HG03025 (cell line): ENCODE results near the gene EXD2.
"Not testable (repeated sequence)": the region's sequence is repeated elsewhere in the genome, so short reads cannot be mapped to it uniquely, and the experiment has no call there.

Source experiments
- ATAC-seq: cut with Tn5 transposase; IDR thresholded peaks from one replicate; pipeline ENCODE4 v1.9.1; 2021; ENCODE audit warnings: mild to moderate bottlenecking, moderate library complexity; ENCODE audit not compliant: unreplicated experiment, low FRiP score

Gene EXD2

DNA sequence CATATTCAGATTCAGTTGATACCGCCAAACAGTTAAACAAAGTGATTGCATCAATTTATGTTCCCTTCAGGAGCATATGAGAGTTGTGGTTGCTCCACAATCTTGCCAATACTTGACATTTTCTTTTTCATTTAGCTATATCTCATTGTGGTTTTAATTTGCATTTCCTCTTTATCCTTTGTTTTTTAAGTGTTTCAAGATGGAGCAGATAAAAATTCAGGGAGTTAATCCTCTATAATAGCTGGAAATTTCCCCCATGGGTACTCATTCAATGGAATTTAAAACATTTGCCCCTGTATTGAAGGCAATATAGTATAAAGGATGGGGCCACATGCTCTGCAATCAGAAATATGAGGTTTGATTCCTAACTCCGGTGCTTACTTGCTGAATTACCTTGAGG lies 1.1 kb upstream of the EXD2 start:
- ATAC-seq = no peak

DNA sequence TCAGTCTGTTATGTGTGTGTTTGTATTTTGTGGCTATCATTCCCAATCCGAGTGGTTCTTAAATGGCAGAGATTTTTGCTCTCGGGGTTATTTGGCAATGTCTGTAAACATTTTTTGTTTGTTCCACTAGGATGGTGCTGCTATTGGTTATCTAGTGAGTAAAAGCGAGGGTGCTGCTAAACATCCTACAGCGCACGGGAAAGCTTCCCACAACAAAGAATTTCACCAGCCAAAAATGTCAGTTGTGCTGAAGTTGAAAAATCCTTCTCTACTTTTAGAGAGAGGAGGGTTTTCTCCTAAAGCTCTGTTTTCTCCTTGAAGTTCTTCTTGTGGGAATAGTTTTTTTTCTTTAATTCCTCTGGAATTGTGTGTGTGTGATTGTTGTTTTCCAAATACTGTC lies 2.4 kb downstream of the EXD2 start:
- ATAC-seq = no peak

DNA sequence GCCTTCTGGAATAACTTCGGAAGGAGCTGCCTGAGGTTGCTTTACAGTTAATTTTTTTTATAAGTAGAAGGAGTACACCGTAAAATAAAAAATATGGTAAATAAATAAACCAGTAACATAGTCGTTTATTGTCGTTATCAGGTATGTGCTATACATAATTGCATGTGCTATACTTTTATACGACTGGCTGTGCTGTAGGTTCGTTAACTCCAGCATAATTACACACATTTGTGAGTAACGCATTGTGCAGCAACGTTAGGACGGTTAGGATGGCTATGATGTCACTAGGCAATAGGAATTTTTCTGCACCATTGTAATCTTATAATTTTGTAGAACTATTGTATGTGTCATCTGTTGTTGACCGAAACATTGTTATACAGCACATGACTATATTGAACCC lies 8.5 kb downstream of the EXD2 start:
- ATAC-seq = no peak

DNA sequence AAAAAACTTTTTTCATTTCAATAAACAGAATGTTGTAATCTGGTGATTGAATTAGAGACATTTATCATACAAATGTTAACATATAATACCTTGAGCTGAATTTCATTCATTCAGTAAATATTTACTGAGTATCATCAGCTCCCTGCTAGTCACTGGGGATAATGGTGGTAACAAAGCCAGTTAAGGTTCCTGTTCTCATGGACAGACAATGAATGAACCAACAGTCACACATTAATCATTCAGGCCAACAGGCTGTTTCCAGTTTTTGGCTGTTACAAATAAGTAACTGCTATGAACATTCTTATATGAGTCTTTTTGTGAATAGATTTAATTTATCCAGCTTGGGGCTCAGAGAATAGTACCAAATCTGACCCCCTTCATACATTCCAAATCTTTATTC lies 13.5 kb downstream of the EXD2 start:
- no peak for ATAC-seq

DNA sequence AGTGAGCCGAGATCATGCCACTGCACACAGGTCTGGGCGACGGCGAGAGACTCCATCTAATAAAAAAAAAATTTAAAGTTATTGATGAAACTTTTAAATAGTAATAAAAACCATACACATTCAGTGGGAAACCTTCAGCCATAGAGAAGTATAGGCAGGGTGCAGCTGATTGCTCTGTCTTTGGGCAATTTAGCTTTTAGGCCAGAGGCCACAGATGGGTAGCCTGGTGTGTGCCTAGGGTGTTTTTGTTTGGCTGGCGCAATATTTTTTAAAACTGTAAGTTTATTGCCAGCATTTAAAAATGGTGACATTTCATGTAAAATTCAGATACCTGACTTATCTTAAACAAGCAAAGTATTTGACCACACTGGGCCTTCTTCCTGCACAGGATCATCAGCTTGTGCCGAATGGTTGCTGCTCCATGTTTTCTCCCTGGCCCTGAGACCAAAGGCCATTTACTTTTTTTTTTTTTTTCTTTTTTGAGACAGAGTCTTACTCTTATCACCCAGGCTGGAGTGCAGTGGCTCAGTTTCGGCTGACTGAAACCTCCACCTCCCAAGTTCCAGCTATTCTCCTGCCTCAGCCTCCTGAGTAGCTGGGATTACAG lies 16.2 kb downstream of the EXD2 start:
- no peak for ATAC-seq

DNA sequence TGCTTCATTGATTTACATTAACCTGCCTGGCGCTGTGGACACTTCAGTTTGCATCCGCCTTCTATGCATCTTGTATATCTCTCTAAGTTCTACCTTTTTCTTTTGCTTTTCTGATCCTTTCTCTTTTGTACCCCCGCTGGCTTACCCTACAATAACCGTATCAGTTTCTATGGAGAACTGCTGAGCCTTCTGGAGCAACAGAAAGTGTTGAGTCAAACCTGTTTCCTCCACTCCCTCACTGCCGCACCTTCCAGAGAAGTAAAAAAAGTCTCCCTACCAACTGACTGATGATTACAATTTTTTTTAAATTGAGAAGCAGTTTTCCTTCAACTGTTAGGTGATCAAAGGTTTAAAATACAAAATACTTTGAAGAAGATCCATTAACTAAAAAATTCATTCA lies 17.4 kb downstream of the EXD2 start:
- ATAC-seq = no peak

DNA sequence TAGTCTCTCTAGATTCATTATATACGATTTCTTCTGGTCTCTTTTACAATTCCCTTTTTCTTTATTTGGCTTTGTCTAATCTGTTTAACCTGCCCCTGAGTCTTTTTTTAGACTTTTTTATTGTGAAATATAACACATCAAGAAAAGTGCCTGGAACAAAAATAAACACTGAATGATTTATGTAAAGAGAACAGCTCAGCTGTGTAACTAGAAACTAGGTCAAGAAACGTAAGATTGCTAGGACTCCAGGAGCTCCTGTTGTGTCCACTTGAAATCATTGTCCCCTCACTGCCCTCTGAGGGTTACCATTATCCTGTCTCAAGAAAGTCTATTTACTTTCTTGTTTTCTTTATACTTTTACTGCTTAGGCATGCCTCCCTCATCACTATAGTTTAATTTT lies 23.1 kb downstream of the EXD2 start:
- no peak for ATAC-seq

DNA sequence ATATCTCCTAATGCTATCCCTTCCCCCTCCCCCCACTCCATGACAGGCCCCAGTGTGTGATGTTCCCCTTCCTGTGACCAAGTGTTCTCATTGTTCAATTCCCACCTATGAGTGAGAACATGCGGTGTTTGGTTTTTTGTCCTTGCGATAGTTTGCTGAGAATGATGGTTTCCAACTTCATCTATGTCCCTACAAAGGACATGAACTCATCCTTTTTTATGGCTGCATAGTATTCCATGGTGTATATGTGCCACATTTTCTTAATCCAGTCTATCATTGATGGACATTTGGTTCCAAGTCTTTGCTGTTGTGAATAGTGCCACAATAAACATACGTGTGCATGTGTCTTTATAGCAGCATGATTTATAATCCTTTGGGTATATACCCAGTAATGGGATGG lies 26.4 kb downstream of the EXD2 start:
- ATAC-seq = not testable (repeated sequence)

DNA sequence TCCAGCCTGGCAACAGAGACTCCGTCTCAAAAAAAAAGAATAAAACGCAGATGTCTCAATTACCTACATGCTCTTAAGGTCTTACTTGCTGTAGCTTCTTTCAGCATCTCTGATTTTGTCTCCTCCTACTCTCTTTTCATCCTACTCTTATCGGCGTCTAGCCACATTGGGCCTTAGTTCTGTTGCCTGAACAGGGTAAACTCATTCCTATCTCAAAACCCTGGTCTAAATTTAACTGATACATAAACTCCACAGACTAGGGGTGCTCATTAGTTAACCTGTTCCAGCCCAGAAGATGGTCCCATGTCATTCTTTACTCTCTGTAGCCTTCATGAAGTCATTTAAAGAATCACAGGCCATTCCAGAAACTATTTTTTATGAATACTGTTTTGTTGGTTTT lies 33.6 kb downstream of the EXD2 start:
- no peak for ATAC-seq

DNA sequence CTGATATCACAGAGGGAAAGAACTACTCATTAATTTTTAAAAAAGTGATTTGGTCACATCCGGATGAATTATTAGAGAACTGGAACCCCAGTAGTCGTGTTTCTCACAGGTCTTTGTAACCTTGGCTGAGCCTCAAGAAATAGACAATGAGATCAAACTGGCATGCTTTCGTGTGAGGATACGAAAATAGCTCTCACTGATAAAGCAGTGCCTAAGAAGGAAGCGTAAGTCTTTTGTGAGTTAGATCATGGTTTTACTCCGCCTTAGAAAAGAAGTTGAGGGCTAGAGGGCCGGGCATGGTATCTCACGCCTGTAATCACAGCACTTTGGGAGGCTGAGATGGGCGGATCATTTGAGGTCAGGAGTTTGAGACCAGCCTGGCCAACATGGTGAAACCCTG lies 34.9 kb downstream of the EXD2 start:
- no peak for ATAC-seq

DNA sequence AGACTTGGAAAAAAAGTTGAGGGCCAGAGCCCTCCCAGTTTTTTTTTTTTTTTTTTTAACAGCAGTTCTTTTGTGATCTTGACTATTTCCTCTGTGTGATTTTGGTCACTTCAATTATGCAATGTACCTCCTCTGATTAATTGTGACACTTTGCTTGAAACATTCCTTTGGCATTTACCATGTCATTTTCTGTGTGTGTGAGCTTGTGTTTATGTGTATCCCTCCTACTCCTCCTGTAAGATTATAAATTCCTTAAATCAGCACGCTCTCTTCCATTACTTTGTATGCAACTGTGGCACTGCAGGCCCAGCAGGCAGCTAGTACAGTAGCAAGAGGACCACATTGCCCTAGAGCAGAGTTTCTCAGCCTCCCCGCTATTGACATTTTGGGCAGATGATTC lies 35.4 kb downstream of the EXD2 start:
- ATAC-seq = no peak

DNA sequence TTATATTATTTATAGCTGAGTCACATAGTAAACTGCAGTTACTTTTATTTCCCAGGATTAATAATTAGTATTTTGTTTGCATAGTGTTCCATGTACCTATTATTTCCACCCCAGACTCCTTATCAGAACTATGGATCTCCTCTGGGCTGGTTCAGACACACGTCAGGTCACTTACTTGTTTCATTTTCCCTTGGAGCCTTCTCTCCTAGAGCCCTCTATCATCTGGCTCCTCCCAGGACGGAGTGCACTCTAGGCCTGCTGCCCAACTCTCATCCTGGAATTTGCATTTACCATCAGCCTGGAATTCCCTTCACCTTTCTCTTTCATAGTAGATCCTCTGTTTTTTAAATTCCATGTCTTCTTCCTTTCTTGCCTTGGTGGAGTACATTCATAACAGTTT lies 40.2 kb downstream of the EXD2 start:
- ATAC-seq = no peak

DNA sequence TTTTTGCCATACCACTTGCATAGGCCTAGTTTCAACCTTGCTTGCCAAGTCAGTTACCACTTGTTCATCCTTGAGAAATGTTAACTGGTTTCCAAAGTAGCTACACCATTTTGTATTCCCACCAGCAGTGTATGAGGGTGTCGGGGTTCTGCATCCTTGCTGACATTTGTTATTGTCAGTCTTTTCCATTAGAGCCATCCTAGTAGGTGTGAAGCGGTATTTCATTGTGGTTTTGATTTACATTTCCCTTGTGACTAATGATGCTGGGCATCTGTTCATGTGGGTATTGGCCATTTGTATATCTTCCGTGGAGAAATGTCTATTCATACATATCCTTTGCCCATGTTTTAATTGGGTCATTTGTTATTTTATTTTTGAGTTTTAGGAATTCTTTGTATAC lies 41.1 kb downstream of the EXD2 start:
- no peak for ATAC-seq

DNA sequence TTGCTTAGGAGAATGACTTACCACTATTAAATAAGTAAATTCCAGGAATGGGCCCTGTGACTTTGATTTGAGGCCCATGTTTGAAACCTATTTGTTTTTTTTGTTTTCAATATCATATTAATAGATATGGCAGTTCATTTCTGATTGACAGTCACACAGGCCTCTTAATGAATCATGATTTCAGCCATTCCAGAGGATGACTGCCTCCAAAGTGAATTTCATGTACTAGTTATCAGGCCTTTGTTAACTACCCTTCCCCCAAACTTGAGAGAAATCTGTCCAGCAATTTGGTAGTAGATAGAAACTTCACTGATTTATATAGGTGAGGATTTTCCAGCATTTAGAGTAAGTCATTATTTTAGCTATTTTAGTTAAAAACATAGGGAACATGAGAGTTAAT lies 42.8 kb downstream of the EXD2 start:
- no peak for ATAC-seq

DNA sequence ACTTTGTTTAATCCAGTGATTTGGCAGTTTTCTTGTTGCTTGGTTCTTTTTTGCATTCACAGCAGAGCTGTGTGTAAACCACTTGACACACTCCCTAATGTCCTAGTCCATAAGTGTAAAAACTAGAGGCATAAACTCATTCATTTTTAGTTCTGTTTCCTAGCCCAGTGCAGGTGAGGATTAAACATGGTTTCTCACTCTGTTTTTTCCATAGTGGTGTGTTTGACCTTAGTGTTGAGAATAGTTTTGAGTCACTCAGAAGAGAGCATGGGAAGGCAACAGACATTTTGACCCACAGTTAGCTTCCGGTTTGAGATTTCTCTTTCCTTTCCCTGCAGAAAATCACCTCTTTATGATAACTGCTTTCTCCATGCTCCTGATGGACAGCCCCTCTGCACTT lies 44.4 kb downstream of the EXD2 start:
- ATAC-seq = no peak

DNA sequence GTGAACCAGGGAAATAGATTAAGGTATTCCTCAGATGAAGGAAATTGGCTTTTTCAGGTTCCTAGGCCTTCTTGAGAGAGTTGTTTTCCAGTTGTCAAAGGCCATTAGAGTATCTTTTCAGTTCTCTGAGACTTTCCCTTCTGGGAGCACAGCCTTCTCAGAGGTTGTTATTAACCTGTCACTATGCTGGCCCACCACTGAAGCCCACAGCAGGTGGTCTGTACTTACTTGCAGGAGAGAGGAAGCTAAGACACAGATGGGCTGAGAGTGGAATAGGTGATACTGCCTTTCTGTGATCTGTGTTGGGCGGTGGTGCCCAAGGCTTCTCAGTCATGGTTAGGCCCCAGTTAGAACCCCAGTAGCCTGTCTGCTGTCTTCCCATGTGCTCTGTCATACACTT lies 45.8 kb downstream of the EXD2 start:
- ATAC-seq = no peak

DNA sequence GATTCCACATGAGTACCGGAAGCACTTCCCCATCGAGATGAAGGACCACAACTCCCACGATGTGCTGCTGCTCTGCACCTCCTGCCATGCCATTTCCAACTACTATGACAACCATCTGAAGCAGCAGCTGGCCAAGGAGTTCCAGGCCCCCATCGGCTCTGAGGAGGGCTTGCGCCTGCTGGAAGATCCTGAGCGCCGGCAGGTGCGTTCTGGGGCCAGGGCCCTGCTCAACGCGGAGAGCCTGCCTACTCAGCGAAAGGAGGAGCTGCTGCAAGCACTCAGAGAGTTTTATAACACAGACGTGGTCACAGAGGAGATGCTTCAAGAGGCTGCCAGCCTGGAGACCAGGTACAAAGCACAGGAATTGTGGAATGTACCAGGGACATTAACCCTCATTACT lies 46.3 kb downstream of the EXD2 start:
- no peak for ATAC-seq

DNA sequence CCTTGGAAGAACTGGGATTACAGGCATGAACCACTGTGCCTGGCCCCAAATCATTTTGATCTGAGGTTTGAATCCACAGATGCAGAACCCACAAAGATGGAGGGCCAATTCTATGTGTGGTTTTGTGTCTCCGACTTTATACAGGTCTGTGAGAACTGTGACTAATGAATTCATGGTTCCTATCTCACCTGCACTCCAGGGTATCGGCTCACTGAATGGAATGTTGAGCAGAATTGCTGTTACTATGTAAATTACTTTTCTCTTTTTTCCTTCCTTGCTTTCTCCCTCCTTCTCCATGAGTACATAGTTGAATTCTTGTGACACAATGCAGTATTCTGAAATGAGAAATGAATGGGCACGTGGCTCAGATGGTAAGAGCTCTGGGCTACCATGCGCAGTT lies 47.6 kb downstream of the EXD2 start:
- no peak for ATAC-seq

DNA sequence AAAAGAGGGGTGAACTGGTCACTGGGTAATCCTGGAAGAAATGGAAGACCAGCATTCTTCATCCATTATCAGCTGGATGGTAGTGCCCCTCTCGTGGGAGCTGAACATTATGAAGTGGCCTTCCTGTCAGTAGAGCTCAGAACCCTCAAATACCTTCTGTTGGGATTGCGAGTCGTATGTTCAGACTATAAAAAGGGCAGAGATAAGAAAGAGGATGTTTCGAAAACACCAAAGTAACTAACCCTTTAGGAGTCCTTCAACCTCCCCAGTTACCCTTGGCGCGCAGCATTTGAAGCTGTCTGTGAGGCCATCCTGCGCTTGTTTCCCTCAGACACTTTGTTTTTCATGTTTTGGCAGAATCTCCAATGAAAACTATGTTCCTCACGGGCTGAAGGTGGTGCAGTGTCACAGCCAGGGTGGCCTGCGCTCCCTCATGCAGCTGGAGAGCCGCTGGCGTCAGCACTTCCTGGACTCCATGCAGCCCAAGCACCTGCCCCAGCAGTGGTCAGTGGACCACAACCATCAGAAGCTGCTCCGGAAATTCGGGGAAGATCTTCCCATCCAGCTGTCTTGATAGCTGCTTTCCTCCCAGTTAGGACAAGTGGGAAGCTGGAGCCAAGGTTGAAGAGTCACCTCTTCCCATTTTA lies 49.4 kb downstream of the EXD2 start:
- ATAC-seq = no peak

DNA sequence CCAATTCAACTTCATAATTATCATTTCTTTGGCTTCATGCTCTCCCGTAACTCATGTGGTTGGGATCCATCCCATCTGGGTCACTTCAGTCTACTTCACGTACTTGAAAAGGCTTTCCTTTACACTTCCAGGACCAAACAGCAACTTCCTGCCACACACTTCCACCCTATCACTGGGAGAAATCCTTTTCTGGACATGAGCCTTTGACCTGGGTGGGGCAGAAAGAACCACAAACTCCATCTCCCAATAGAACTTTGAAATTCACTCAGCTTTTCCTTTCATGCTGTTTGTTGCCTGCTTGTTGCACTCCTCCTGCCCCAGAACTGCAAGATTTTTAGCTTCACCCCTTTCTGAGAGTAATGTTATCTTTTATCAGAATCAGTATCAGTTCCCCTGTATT lies 50.3 kb downstream of the EXD2 start:
- ATAC-seq = no peak

DNA sequence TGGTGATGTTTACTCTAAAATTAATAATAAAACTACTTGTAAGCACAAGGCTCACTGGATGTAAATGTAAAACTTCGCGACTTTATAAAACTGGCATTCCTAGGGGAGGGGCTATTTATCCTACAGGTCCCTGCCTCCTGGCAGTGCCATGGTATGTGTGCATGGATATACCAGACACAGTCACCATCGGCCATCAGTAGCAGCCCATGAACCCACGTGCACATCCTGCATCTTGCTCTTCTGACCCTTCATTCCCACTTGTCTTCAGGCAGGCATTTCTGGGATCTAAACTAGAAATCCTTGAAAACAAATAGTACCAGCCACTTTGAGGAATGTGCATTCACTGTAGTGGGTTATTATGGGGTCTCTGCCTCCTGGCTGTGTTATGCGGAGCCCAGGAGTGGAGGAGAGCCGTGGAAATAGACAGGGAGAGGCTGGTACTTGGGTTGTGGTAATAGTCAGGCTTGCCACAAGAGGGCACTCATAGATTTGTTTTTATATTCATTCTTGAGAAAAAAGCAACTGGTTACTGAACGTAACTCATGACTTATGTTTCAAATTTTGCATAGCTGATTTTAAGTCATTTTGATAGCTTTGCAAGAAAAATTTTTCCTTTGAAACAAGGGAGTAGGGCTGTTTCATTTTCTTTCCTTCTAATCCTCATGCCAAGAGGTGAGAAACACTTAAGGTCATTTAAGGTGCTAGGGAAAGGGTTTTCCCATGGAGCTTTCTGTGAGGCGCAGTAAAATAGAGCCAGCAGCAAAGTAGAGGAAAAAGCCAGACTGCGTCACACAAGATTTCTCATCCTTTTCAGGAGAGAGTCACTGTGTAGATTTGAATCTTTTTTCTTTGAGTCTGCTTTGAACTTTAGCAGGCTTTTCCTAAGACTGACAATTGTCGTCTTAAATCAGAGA lies 51.3 kb downstream of the EXD2 start:
- no peak for ATAC-seq

DNA sequence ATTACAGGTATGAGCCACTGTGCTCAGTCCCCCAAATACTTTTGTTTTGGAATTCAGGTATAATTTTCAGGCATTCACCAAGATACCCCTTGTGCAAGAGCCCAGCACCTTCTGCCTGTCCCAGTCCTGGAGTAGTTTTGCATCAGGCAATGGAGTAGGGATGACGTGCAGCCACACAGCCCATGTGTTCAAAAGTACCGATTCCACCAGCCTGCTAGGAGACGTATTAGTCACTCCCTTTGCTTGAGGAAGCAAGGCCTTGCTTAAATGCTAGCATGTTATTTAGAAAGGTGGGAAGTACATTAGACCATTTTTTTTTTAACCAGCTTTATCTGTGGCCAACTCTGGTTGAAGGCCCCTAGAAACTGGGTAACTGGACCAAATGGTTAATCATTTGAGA lies 53.6 kb downstream of the EXD2 start:
- no peak for ATAC-seq
